ENCODE results near the gene GNPAT. TPM values are rescaled to one million over a fixed set of nuclear protein-coding genes. Genes with fewer than 3 reads are reported as not detected.
"Not testable (repeated sequence)": the region's sequence is repeated elsewhere in the genome, so short reads cannot be mapped to it uniquely, and the experiment has no call there.

GNPAT gene
- total RNA-seq, 2 experiments from 2014 or later: 55.4 to 56.6 TPM

DNA sequence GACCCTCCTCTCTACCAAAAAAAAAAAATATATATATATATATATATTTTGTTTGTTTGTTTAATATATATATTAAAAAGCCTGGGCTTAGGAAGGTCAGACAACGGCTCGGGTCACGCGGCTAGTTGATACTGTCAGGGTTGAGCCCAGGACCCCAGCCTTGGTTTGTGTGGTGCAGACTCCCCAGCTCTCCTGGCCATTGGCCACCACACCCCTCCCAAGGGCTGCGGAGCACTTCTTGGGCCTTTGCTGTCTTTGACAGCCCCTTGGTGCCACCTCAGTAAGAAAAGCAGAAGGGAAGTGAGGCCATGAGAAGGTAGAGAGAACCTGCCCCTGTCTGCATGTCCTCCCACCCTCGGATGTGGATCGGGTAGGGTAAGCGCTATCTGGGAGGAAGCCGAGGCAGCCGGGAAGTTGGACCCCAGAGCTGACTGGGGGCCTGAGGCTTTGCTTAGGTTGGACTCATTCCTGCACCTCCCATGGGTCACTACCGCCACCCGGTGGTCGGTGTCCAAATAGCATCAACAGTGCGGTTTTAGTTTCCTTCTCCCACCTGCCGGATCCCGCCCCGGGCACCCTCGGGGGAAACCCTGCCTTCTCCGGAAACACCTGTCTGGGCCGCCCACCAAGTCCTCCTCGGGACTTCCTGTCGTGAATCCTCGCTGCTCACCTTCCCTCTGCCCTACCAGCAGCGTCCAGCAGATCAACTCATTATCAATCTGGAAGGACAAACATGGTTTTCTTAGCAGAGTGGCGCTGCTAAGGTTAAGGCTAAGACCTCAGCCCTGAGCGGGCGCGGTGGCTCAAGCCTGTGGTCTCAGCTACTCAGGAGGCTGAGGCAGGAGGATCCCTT lies 29.8 kb upstream of the GNPAT start:
- POLR2A ChIA-PET: interaction anchor here (0.7 kb wide), 1 partner anchor 204 kb away, joined by 5 read pairs; no protein-coding TSS in a partner anchor
- CTCF ChIA-PET: interaction anchor here (0.8 to 1.3 kb wide), 6 partner anchors 23 to 570 kb away, joined by 3 to 4 read pairs (median 3); partner anchors contain the start of gene FAM89A

DNA sequence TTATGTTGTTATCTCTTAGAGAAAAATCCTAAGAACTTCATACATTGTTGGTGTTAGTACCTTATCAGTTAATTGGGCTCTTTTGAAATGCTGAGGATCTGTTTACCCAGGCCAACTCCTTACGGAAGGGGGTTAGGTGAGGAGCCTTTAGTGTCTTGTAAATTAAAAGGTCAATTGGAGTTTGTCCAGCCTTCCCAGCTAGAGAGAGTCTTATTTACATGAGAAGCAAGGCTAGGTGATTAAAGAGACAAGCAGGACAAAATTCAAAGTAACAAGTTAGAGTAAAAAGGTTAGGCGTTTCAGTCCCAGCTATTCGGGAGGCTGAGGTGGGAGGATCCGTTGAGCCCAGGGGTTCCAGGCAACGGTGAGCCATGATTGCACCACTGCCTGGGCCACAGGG lies 28.7 kb upstream of the GNPAT start:
- POLR2A ChIA-PET: not testable (repeated sequence)
- CTCF ChIA-PET: interaction anchor here (0.8 to 1.2 kb wide), 4 partner anchors 172 to 571 kb away, joined by 3 to 4 read pairs (median 3); partner anchors contain the start of gene FAM89A

DNA sequence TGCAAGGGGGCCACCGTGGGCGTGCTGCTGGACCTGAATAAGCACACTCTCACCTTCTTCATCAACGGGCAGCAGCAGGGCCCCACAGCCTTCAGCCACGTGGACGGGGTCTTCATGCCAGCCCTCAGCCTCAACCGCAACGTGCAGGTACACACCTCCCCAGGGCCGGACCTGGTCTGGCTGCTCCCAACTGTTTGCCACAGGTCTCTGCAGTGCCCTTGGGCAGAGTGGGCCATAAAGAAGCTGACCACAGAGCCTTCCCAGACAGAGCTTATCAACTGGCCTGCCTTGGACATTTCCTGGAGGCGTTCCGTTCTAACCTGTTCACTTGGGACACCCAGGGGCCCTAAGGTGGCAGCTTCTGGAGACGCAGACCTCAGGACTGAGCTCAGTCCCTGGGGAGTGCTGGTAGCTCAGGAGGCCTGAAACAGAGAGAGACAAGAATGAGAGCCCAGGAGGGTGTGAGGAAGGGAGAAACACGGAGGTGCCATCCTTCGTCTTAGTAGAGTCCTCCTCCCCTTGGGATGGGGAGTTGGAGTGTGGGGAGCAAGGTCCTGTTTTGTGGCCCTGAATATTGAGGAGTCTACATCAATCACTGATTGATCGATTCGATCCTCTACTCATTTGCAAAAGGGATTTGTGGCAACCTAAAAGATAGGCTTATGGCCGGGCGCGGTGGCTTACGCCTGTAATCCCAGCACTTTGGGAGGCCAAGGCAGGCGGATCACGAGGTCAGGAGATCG lies 27.0 kb upstream of the GNPAT start:
- ChIA-PET POLR2A (no interaction called here), CTCF (no interaction called here)

DNA sequence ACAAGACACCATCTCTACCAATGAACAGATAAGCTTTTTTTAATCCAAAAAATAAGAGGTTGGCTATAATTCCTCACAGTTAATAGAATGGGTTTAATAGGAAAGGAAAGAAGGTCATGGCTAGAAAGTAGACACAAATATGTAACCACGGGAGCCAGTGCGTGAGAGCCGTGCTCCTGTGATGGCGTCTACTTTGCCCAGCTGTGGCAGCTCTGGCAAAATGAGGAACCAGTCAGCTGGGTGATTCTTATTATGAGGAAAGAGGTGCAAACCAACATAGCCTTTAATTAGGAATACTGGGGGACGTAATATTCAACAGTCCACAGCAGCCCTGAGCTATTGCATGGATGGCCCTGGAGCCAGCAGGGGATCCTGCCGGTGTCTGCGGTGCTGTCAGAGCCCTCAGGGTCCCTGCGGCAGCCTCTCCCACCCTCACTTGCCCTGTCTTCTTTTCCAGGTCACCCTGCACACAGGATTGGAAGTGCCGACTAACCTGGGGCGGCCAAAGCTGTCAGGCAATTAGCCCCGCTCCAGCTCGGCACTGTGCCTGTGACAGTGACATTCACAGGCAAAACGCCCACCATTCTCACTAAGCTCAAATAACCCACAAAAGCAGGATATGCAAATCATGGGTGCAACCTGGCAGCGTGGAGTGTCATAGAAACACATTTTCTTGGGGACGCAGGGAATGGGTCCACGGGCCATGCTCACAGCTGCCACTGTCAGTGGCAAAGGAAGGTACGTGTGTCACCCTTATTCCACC lies 25.9 kb upstream of the GNPAT start:
- POLR2A ChIA-PET: no interaction called here
- CTCF ChIA-PET: interaction anchor here (1.3 kb wide), 1 partner anchor 12 kb away, joined by 4 read pairs; no protein-coding TSS in a partner anchor

DNA sequence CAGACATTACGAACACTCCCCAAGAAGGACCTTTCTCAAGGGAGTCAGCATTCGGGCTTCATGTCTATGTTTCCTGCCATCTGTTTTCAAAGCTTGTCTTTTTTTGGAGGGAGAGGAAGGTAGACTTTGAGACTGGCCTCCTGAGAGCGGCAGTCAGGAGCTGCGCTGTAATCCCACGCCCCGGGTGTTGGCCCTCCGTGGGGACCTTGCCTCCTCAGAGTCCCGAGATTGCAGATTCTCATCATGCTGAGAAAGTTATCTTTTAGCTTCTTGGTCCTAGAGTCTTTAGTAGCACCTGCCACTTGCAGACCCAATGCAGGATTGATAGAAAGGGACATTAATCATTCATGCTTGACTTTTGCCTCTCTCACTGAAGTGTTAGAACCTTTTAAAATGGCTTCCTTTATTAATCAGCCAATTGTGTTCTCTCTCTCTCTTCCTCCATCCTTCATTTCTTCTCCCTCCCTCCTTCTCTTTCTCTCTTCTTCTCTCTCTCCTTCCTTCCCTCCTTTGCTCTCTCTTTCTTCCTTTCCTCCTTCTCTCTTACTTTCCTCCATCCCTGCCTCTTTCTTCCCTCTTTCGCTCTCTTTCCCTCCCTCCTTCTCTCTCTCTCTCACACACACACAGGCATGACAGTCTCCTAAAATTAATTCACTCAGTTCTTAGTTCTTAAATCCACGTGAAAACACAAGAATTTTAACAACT lies 25.2 kb upstream of the GNPAT start:
- ChIA-PET CTCF (interaction anchor here (1.3 kb wide), 1 partner anchor 12 kb away, joined by 4 read pairs; no protein-coding TSS in a partner anchor), POLR2A (no interaction called here)

DNA sequence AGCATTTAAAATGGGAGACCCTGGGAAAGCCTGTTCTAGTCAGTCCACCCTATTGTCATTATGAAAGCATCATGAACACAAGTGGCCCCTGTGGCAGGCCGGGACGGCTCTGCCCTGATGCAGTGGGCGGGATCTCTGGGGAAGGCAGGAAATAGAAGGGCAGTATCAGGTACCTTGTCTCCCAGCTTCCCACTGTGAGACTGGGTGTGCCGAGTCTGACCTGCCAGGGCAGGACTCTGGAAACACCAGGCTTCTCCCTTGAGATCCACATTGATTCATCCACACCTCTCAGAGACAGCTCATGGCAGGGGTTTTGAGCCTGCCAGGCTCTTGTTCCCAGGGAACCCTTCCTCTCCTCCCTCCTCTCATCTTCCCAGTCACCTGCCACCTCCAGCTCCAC lies 24.5 kb upstream of the GNPAT start:
- CTCF ChIA-PET: no interaction called here
- POLR2A ChIA-PET: no interaction called here

DNA sequence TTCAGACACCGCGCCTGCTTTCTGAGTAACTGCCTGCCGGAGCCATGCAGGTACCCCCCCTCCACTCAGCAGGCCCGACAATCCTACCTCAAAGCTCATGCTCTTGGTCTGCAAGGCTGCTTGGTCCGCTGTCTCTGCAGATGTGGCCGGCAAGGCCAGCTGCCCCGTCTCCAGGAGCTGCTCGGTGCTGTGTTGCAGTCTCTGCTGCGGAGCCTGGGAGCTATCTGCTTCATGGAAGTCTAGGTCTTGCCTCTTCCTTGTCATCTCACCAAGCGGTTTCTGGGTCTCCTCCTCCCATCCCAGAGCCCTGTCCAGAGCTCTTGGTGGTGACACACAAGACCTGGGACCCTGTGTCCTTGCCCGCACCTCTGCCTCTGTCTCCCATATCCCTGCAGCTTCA lies 24.0 kb upstream of the GNPAT start:
- ChIA-PET CTCF (no interaction called here), POLR2A (no interaction called here)

DNA sequence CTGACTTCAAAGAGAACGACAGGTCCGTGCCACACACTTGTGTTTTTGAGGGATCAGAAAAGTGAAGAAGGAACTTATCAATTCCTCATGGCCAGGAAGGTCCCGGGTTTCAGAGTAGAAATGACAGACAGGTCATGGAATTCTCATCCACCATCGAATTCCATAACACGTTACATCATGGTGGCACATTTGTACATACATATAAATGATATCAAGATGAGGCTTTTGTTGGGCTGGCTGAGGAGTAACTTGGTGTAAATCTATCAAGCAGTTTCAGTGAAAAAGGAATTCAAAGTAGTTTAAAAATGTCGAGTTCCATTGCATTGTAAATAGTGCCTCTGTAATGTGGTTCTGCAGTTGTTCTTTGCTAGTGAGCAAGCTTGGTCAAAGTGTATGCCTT lies 22.9 kb upstream of the GNPAT start:
- CTCF ChIA-PET: no interaction called here
- POLR2A ChIA-PET: interaction anchor here (0.6 kb wide), 1 partner anchor 18 kb away, joined by 4 read pairs; no protein-coding TSS in a partner anchor

DNA sequence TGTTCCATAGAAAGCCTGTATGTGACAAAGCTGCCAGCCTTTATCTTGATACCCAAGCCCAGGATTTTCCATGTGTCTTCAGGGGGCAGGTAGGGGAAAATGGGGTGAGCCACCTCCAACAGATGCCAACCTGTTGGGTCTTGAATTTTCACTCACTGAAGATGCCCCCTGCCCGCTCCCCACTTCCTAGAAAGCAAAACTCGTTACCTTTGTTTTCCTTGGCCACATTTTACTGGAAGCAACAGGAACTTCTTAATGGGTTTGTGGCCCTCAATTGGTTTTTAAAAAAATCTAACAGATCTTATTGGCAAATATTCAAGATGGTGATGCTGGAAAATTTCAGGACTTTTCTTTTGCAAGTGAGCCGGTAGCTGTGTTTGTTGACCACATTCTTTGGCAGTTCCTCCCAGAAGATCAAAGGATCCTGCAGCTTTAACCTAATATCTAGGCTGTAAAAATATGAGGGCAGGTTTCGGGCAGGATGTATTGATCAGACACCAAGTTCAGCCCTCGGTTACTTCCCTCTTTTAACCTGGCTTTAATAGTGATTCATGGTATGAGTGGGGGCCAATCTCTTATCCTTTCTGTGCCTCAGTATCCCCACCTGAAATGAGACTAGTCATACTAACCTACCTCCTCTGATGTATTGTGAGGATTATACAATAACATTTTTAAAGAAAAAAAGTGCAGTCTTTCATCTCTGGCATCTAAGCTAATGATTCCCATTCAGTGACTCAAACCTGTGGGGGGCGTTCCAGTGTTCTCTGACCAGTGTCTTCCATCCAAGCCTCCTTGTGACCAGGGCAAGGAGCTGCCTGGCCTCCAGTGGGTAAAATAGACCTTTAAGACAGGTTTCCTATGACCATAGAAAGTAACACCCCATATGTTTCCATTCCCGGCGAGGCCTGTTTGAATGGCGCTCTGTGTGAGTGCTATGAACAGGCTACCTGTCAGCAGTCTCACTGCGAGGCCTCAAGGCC lies 21.3 kb upstream of the GNPAT start:
- ChIA-PET POLR2A (no interaction called here), CTCF (no interaction called here)

DNA sequence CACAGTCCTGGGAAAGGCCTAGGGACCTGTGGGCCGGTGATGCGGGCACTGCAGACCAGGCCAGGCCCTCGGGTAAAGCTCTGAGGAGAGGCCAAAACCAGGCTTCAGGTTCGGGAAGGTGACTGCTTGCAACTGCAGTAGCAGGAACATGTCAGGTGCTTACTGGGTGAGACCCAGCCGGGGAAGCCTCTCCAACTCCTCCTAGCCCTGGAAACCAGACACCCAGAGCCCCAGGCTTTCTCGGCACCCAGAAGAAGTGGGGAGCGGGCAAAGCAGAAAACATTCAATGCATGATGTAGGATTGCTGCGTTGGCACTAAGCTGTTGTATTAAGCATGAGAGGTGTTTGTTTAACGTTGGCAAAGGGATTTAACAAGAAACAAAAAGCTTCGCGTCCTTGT lies 20.2 kb upstream of the GNPAT start:
- ChIA-PET CTCF (no interaction called here), POLR2A (no interaction called here)

DNA sequence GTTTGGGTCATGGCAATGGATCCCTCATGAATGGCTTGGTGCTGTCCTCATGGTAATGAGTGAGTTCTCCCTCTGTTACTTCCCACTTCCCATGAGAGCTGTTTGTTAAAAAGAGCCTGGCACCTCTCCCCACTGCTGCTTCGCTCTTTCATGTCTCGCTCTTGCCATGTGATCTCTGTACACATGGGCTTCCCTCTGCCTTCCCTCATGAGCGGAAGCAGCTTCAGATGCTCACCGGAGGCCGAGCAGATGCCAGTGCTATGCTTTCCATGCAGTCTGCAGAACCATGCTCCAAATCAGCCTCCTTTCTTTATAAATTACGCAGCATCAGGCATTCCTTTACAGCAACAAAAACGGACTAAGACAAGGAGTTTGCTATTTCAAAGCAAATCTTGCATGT lies 14.9 kb upstream of the GNPAT start:
- ChIA-PET POLR2A (no interaction called here), CTCF (no interaction called here)

DNA sequence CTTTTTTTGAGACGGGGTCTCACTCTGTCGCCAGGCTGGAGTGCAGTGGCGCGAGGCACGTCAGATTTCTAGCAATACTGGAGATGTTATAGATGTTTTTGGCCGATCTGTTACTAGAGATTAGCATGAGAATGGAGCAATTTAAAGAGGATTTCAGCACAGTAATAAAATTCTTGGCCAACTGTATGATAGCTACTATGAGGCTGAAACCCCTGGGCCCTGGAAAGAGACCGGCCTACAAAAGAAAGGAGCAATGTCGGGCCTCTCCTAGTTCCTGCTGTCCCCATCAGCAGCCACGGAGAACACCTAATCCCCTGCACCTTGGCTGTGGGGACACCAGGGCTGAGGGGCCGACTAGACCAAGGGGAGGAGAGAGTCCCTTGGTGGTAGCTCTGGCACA lies 9.5 kb upstream of the GNPAT start:
- ChIA-PET POLR2A (no interaction called here), CTCF (no interaction called here)

DNA sequence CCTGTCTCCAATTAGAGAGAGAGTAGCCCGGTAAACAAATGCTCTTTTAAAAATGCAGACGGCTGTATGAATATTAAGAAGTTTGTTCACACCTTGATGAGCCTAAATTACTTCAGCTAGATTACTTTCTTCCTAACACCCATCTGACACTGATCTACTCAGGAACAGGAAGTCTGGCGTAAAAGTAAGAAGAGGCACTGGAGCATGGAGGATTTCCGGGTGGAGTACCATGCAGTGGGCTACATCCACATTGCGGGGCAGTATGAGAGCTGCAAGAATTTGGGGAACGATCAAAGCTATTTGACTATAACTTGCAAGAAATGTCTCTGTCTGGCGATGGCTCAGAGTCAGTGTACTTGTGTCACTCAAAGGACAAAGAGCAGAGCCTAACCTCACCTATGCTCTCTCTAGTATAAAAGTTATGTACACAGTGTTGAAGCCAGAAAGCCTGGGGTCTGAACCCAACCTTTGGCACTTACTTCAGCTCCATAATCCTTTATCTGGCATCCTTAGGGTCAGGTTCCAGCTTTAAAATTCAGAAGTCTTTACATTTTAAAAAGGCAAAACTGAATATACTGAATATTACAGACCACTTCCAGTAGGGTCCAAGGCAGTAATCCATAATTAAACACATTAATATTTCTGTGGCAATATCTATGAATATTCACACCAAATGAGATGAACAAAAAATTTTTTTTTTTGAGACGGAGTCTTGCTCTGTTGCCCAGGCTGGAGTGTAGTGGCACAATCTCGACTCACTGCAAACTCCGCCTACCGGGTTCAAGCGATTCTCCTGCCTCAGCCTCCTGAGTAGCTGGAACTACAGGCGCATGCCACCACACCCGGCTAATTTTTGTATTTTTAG lies 7.9 kb upstream of the GNPAT start:
- CTCF ChIA-PET: no interaction called here
- POLR2A ChIA-PET: no interaction called here

DNA sequence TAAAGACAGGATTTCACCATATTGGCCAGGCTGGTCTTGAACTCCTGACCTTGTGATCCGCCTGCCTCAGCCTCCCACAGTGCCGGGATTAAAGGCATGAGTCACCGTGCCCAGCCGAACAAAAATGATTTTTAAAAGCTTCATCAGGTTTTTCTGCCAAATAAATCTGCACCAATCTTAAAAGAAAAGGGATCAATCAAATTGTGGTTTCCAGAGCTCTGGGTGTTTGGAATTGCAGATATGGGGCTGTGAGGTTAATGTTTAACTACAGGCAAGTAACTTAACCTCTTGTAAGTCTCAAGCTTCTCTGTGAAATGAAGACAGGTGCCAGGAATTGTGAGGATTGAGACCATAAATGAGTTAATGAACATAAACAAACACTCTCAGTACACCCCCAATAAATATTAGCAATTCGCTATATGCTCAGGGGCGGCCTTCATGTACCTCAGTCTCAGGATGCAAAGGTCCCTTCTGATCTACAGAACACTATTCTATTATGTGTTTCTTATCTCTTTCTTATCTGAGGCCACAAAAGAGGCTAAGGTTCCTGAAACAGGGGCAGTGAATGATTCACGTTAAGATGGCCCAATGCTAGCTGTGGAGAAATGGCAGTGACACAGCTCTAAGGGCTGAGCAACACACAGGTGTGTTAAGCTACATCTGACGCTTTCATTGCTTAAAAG lies 7.1 kb upstream of the GNPAT start:
- ChIA-PET POLR2A (no interaction called here), CTCF (no interaction called here)

DNA sequence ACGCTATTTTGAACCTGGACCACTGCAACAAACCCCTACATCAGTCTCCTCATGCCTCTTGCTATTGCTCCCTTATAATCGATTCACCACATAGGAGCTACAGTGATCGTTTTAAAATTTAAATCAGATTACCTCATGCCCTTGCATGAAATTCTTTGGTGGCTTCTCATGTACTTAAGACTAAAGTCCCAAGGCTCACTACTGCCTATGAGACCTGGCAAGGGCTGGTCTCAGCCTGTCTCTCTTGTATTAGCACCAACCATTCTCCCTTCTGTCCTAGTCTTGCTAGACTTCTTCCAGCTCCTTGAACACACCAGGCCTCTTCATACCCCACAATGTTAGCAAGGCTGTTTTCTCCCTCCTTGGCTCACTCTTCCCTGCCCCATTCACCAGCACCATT lies 6.5 kb upstream of the GNPAT start:
- POLR2A ChIA-PET: no interaction called here
- CTCF ChIA-PET: no interaction called here

DNA sequence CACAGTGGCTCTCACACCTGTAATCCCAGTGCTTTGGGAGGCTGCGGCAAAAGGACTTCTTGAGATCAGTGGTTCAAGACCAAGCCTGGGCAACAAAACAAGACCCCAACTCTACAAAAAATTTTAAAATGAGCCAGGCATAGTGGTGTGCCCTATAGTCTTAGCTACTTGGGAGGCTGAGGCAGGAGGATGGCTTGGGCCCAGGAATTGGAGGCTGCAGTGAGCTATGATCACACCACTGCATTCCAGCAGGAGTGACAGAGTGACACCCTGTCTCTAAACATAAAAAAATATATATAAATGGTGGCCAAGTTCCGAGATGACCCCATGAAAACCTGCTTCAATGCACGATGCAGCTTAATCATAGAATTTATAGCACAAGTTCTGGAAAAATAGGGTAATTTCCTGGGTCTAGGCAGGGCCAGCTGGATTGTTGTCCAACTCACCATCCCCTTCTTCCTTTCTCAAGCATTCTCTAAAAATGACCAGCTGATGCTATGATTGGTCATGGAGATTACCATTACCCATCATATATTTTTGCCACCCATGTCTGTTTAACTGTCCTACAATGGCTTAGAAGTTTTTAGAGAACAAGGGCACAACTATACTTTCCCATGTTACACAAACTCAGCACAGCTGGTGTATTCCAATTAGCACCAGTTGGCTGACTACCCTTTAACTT lies 5.3 kb upstream of the GNPAT start:
- ChIA-PET POLR2A (interaction anchor here (0.7 kb wide), 1 partner anchor 17 kb away, joined by 4 read pairs; no protein-coding TSS in a partner anchor), CTCF (no interaction called here)

DNA sequence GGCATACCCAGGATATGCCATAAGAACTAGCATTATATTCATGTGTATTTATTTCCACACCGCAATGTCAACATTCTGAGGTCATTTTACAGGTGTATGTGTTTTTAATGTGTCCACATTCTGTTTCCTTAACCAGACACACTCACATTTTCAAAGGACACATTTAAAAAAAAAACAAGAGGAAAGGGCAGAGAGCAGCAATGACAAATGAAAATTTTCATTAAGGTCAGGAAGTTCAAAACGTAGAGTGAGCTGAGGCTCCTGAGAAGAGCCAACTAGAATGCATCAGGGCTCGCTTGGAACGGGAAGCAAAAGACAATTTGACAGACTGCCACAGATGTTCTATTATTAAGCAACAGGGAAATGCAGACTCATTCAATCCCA lies 4.8 kb upstream of the GNPAT start:
- ChIA-PET POLR2A (no interaction called here), CTCF (no interaction called here)

All from activated CD8-positive, alpha-beta memory T cell treated with anti-CD3 and anti-CD28 coated beads for 36 hours (primary cell).